Measurements from ENCODE around the gene SECISBP2. TPM values are rescaled to one million over a fixed set of nuclear protein-coding genes. Genes with fewer than 3 reads are reported as not detected.
"Not testable (repeated sequence)": the region's sequence is repeated elsewhere in the genome, so short reads cannot be mapped to it uniquely, and the experiment has no call there.

SECISBP2 gene
- total RNA-seq, 1 donor from 2014 or later, result 51.1 TPM

DNA sequence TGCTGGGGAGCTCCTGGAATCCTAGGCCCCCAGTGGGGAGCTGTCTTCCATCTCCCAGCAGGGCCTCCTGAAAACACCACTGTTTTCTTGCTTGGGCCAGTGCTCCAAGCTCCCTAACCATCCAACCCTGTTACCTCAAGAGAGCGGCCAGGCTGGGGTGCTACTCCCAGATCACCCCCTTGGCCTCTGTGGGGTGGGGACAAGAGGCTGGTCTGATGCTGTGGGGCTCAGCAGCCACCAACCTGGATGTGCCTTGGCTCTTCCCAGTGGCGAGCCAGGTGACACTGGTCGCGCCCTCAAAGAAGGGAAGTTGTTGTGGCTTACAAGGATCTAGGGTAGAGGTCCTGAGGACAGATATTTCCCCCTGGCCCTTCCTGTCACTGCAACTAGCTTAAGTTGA is 49.0 kb downstream of the SECISBP2 start:
- Histone ChIP-seq H3K4me1 (no peaks in the 10 kb centered on the region), H3K4me3 (no peak overlapping the region), H3K9me3 (no peaks in the 10 kb centered on the region), H3K27me3 (no peaks in the 10 kb centered on the region), H3K27ac (no peak overlapping the region), H3K36me3 (peaks cover 0 to under 1% of the 10 kb centered on the region in 2 donors)
- no peak for DNase-seq (ENCODE audit: extremely low spot score in 2 of 2)
- intact Hi-C loops (cut with DNase I), result no loop called here
- TF ChIP-seq CTCF (IDR thresholded peaks at IDR 0.05) (no peak), POLR2AphosphoS5 (IDR thresholded peaks at IDR 0.05; ENCODE audit: insufficient read depth in 1 of 2, low read depth in 1 of 2) (no peak), POLR2A (IDR thresholded peaks at IDR 0.05) (no peak)

GRCh38 chr9:89367726-89368437 is 49.6 kb downstream of the SECISBP2 start:
- H3K36me3 ChIP-seq, result no peaks in the 10 kb centered on the region
- H3K4me3 ChIP-seq, result no peak overlapping the region
- no peaks in the 10 kb centered on the region for H3K9me3 ChIP-seq
- no peaks in the 10 kb centered on the region for H3K27me3 ChIP-seq
- DNase-seq (ENCODE audit: extremely low spot score in 2 of 2), result no peak
- TF ChIP-seq POLR2AphosphoS5 (IDR thresholded peaks at IDR 0.05; ENCODE audit: insufficient read depth in 1 of 2, low read depth in 1 of 2) (no peak), CTCF (IDR thresholded peaks at IDR 0.05) (no peak), POLR2A (IDR thresholded peaks at IDR 0.05) (no peak)
- no peaks in the 10 kb centered on the region for H3K4me1 ChIP-seq
- H3K27ac ChIP-seq, result no peak overlapping the region
- intact Hi-C loops (cut with DNase I), result no loop called here

- H3K36me3 ChIP-seq, result no peaks in the 10 kb centered on the region
- no peak for DNase-seq (ENCODE audit: extremely low spot score in 2 of 2)
- intact Hi-C loops (cut with DNase I), result no loop called here
- no peaks in the 10 kb centered on the region for H3K4me1 ChIP-seq
- H3K9me3 ChIP-seq, result no peaks in the 10 kb centered on the region
- H3K27ac ChIP-seq, result no peak overlapping the region
- no peak overlapping the region for H3K4me3 ChIP-seq
- TF ChIP-seq CTCF (IDR thresholded peaks at IDR 0.05), result no peak
- no peaks in the 10 kb centered on the region for H3K27me3 ChIP-seq
Observed at GRCh38 chr9:89368550-89368949, 50.2 kb downstream of the SECISBP2 start.

DNA sequence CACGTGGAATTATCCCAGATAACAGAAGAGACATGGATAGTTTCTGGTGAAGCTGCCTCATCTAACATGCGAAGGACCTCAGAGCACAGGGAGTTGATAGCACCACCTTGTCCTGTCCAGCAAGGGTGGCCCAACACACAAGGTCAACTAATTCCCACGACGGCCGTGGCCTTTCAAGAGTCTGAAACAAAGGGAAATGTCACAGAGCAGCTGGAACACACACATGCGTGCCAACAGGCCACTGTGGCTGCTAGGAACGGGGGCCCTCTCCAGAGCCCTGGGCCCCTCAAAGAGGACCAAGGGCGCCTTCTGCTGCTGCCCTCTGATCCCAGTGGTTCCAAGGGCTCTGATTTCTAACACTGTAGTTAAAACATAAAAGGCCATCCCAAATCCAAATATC is 50.7 kb downstream of the SECISBP2 start:
- intact Hi-C loops (cut with DNase I), result no loop called here
- no peak overlapping the region for H3K27ac ChIP-seq
- H3K36me3 ChIP-seq, result no peaks in the 10 kb centered on the region
- DNase-seq (ENCODE audit: extremely low spot score in 2 of 2), result no peak
- TF ChIP-seq POLR2AphosphoS5 (IDR thresholded peaks at IDR 0.05; ENCODE audit: insufficient read depth in 1 of 2, low read depth in 1 of 2), result no peak
- TF ChIP-seq CTCF (IDR thresholded peaks at IDR 0.05), result no peak
- TF ChIP-seq POLR2A (IDR thresholded peaks at IDR 0.05), result no peak
- no peaks in the 10 kb centered on the region for H3K27me3 ChIP-seq
- no peaks in the 10 kb centered on the region for H3K4me1 ChIP-seq
- H3K4me3 ChIP-seq, result no peak overlapping the region
- H3K9me3 ChIP-seq, result no peaks in the 10 kb centered on the region

- TF ChIP-seq POLR2A (IDR thresholded peaks at IDR 0.05), result no peak
- no peak for TF ChIP-seq CTCF (IDR thresholded peaks at IDR 0.05)
- TF ChIP-seq POLR2AphosphoS5 (IDR thresholded peaks at IDR 0.05; ENCODE audit: insufficient read depth in 1 of 2, low read depth in 1 of 2), result no peak
- intact Hi-C loops (cut with DNase I), result no loop called here
- Histone ChIP-seq H3K4me3 (no peak overlapping the region), H3K27ac (no peak overlapping the region), H3K9me3 (no peaks in the 10 kb centered on the region), H3K4me1 (no peaks in the 10 kb centered on the region), H3K27me3 (no peaks in the 10 kb centered on the region), H3K36me3 (no peaks in the 10 kb centered on the region)
- no peak for DNase-seq (ENCODE audit: extremely low spot score in 2 of 2)
Observed at GRCh38 chr9:89370593-89370992, 52.3 kb downstream of the SECISBP2 start.

- H3K36me3 ChIP-seq; H3K27ac ChIP-seq; H3K4me3 ChIP-seq; H3K27me3 ChIP-seq; intact Hi-C loops (cut with DNase I); H3K9me3 ChIP-seq; DNase-seq (ENCODE audit: extremely low spot score in 2 of 2); H3K4me1 ChIP-seq: not testable (repeated sequence)
Observed at GRCh38 chr9:89371791-89372190, 53.5 kb downstream of the SECISBP2 start.
